HG03521 (cell line): ENCODE measurements around the gene FIBP.
A peak's percentile ranks its signal among the peaks of the same experiment; 100 is the strongest.

Experiments used
- ATAC-seq: cut with Tn5 transposase; IDR thresholded peaks from one replicate; pipeline ENCODE4 v1.9.1; 2021; ENCODE audit warnings: mild to moderate bottlenecking, moderate library complexity; ENCODE audit not compliant: unreplicated experiment

The FIBP gene

DNA sequence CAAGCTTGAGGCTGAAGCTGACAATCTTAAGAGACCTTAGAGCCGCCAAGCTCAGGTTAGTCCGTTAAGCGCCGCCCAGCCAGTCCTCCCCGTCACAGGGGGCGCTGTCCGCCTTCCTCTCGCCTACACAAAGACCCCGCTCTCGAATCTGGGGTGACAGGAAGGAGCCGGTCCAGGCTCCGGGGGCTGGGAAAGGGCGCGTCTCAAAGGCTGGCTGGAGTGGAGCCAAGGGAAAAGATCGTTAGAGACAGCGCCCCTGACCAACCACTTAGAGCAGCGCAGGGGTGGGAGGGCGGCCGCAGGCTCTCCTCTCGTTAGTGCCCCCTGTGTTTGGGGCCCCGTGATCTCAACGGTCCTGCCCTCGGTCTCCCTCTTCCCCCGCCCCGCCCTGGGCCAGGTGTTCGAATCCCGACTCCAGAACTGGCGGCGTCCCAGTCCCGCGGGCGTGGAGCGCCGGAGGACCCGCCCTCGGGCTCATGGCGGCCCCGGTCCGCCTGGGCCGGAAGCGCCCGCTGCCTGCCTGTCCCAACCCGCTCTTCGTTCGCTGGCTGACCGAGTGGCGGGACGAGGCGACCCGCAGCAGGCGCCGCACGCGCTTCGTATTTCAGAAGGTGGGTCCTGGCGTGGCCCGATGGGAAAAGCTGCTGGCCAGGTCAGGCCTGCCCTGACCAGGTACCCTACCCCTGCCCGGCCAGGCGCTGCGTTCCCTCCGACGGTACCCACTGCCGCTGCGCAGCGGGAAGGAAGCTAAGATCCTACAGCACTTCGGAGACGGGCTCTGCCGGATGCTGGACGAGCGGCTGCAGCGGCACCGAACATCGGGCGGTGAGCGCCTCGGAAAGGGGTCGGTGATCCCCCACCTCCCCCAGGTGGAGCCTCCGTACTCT, 27.8 kb downstream of the FIBP start, which contains the start of gene MUS81:
TSS of gene MUS81 (plus strand) at position 156 of the 887 bp plus-strand sequence. CDS start at position 477, 321 bp downstream.
- ATAC-seq: no peak

DNA sequence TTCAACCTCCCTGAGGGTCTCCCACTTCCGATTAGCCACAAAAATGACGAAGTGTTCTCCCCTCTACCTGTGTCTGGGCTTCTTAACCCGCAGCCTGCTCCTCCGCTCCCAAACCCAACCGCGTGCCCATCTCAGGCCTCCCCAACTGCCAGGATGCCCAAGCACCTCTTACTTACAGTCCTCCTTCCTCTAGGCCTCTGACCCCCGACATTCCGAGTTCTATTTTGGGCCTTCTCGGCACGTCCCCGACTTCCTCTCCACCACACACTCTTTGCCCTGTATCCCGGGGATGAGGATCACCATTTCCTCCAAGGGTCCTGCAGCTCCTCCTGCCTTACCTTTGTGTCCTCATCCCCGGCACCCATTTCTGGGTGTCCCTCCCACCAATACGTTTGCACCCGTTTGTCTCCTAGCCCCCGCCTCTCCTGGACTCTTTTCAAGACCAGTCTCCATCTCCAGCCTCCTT, 28.4 kb downstream of the FIBP start:
- ATAC-seq: no peak

DNA sequence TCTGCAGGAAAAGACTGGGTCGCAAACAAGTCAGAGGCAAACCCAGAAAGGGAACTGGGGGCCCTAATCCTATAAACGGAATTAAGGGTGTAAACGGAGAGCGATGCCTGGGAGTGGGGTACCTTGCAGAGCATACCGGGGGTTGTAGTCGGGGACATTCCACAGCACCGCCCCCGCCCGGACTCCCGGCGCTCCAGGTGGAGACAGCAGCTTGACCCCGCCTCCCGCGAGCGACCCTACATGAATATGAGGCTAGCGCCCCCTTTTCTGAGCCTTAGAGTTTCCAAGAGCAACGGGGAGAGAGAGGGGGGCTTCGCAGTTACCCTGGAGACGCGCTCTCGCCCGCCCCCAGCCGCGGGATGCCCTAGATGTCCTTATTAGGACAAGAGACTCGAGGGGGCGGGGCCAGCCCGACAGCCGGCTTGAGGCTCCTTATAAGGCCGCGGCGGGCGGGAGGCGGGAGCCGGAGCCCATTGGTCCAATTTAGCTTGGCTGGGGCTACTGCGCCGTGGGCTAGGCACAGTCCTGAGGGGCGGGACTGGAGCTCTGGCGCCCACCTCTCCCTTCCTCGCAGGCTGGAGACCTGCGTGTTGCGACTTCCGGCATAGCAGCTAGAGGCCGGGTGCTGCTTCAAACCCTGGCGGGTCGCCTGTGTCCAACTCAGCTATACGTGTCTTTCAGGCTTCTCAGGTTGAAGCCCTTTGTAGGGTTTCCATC, 29.0 kb downstream of the FIBP start:
- ATAC-seq: peak; percentile 50

DNA sequence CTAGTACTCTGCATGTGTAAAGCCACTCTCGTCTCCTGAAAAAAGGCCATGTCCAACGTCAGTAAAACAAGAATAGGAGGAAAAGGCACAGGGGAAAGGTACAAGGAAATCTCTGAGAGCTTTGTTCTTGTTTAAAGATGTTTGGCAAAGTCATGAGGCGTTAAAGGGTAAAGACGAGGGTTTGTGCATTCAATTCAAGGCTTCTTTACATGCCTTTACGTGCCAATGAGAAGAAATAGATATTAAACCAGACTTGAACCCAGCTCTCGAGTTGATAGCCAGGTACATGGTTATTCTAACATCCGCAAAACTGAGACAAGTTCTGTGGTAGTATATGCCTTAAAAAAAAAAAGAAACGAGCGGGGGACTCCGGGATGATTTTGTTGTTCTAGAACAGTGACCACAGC, 29.6 kb downstream of the FIBP start:
- no peak for ATAC-seq

DNA sequence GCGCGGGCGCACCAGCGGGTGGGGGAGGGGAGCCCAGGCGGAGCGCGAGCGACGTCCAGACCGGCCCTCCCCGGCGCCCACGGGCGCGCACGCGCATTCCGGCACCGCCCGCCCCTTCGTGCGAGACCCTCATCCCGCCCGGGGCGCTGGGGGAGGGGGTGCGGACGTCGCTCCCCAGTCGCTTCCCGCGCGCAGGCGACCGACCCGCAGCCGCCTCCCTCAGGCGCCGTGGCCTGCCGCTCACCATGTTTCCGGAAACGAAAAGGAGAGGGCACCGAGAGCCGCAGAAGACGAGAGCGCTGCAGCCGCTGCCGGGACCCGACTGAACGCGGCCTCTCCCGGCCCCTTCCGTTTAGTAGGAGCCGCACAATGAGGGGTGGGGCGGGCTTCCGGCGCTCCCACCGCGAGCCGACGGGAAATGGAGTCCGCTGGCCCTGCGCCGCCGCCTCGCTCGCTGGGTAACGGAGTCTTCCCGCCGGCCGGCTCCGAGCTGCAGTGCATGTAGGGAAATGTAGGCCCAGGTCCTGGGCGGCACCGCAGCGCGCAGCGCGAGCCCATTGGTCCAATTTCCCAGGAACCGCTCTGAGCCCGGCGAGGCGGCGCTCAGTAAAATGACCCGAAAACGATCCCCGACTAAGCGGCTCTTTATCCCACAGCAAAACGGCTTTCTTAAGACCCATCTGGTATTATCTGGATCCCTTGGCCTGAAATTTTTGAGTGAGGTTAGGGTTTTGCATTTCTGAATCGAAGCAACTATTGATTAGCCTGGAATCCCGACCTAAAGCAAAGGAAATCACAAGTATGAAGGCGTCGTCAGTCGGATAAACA, 30.2 kb downstream of the FIBP start, which contains the start of gene CFL1:
TSS of gene CFL1 (minus strand) at position 328 of the 828 bp plus-strand sequence. CDS start at position 247, 81 bp downstream.
- peak; percentile 50 for ATAC-seq

DNA sequence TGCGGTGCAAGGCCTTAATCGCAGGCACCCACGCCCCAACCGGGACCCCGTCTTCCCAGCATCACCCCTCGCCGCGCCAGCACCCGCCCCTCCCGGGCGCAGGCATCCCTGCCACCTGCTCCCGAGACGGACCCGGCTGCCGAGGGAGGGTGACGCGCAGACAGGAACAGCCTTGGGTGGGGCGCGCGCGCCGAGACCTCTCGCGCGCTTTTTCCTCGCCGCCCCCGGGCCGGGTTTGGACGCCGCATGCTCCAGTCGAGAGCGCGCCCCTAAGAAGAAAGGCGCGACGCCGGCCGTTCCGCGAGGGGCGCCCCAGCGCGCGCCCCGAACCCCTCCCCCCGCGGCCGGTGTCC, 30.8 kb downstream of the FIBP start:
- peak; percentile 2 for ATAC-seq

DNA sequence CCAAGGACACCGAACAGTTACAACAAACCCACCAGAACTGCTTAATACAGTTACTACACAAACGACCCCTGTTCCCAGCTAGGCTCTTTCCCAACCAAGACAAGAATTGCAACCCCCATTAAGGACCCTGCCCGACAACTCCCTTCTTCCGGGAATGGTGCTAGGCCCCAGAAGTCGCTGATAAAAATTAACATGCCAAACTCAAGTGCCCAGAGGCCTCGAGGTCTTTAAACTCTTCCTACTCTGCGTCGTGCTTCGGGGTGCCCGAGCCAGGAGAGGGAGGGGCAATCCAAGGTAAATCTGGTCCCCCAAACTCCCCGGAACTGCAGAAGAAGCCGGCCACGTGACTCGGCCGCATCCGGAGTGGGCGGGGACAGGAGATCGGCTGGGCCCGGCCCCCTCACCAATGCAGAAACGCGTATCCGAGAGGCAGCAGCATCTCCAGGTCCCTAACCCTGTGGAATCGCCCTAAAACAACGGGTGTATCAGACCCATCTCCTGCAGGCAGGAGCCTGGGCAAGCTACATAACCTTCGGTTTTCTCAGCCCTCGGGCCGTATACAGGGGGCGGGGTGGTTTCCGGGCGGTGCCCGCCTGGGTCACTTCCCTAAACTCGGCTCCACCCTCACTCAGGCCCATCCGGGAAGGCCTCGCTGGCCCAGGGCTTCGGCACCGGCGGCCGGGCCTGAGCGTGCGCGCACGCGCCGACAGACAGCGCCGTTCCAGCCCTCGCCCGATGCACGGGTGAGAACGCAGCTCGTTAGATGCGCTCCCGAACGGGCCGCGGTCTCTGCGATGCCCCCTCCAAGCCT, 31.4 kb downstream of the FIBP start:
- peak; percentile 21 for ATAC-seq

DNA sequence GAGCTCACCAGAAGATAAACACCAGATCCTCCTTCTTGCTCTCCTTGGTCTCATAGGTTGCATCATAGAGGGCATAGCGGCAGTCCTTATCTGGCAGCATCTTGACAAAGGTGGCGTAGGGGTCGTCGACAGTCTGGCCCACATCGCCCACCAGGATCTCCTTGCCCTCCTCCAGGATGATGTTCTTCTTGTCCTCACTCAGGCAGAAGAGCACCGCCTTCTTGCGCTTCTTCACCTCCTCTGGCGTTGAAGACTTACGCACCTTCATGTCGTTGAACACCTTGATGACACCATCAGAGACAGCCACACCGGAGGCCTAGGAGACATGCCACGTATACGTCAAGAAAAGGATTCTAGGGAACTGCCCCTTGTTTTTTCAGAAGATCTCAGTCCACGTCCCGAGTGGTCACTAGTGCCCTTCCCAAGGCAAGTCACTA, 32.3 kb downstream of the FIBP start:
- no peak for ATAC-seq

DNA sequence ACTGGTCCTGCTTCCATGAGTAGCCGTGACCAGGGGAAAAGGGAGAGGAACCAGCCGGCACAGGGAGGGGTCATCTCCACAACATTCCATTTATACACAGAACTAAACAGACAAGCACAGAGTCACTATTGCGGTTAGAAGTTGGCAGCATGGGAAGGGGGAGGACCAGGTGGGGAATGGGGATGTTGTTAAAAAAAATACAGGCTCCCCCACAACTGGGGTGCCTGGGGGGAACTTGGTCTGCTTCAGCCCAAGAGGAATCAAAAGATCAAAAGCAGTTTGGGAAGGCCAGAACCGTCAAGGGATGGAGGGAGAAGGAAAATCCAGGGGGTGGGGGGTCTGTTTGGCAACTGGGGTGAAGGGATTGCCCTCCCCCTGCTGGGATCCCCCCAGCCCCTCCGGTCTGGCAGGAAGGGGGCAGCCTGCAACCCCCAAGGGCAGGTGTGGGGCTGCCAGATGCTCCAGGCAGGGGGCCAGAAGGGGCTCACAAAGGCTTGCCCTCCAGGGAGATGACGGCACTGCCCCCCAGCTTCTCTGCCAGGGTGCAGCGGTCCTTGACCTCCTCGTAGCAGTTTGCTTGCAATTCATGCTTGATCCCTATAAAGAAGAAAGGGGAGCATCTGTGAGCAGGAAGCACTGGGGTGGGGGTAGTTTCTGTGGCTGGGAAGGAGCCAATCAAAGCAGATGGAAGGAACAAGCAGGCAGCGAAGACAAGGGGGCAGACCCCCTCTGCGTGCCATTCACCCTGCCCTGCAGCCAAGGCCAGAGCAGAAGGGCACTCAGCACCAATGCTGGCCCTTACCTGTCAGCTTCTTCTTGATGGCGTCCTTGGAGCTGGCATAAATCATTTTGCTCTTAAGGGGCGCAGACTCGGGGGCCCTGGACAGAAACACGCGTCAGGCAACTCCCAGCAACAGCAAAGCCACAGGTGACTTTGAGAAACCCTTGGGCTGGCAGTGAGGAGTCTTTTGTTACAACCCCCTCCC, 33.1 kb downstream of the FIBP start:
- ATAC-seq: no peak

DNA sequence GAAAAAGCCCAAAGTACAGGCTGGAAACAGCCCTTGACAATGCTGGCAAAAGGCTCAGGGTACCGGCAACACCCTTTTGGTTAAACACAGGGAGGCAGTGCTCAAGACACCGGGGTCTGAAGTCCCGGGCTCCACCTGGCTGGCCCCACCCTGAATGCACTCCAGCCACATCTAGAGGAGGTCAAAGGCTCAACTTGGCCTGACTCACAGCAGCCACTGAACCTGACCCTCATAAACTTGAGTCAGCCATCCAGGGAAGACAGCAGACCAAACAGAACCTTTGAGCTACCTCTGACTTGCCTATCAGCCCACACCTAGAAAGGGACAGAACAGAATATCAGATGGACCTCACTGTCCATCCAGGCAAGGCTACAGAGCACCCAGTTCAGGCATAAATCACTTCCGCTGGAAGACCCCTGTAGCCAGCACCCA, 34.1 kb downstream of the FIBP start:
- no peak for ATAC-seq

DNA sequence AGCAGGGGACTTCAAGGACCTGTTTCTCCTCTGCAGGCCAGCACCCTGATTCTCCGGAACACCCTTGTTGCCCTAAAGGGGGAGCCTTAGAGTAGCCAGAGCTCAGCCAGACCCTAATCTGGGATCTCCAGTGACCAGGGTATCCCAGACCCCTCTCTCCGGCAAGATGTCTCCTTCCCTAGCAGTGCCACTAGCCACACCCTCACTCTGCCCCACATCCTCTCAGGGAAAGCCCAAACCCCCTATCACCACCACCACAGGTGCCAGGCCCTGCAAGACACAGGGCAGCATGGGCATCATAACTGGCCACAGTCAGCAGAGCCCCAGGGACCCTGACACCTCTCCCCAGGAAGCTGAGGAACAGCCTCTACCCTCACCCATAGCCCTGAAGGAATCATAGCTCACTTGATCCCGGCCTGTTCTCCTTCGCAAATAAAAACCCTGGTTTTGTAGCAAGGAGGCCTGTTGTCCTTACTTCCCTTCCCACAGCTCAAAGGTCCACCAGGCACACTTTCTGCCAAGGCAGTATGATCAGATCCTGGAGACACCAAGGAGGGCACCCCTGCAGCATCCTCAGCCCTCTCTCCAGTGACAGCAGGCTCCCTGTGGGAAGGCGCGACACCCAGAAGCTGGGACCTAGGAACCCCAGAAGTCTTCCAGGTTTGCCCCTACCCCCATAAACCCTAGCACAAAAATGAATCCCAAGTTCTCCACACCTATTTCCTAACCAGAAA, 34.9 kb downstream of the FIBP start:
- ATAC-seq: no peak

DNA sequence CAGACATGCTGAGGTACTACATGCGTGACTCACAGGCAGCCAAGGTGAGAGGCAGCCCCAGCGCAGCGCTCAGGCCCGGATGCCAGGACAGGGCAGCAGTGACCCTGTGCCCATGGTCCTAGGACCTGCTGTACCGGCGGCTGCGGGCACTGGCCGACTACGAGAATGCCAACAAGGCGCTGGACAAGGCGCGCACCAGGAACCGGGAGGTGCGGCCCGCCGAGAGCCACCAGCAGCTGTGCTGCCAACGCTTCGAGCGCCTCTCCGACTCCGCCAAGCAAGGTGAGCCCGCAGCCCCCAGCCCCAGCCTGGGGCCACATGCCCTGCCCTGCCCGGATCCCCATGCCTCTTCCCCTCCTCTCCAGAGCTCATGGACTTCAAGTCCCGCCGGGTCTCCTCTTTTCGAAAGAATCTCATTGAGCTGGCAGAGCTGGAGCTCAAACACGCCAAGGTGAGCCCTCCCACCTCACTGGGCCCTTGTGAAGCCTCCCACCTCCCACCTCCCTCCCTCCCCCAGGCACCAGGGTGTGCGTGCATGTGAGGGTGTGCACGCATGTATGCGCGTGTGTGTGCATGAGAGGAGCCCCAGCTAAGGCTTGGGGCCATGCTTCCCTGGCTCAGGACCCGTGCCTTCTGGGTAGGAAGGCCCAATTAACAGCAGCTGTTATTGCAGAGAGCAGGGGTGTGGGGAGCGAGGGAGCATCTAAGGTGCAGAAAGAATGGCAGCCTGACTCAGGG, 35.6 kb downstream of the FIBP start:
- ATAC-seq: no peak

DNA sequence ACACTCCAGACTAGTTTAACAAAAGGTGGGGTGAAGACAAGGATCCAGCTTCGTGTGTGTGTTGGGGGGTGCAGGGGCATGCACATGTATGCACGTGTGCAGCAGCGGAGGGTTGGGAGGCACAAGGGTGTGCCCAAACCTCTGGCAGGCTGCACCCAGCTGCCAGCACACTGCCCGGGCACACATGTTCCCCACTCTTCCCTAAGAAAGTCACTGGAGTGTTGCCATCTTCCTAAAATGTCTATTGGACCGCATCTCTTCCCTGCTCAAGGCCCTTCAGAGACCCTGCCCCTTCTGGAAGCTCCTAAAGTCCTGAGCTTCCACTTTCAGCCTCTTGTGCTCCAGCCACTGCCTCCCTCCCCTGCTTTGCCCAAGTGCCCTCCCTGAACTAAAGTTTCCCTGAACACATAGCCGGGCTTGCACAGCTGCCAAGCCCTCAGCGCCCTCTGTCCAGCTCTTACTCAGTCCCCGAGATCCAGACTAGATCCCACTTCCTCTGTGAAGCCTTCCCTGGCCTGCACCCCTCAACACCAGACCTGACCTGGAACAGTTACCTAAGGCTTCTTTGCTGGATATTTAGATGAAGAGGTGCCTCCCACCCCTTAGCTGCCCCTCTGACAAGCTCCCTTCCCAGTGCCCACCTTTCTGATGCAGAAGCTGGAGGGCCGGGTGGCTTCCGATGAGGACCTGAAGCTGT, 36.3 kb downstream of the FIBP start:
- ATAC-seq: no peak

DNA sequence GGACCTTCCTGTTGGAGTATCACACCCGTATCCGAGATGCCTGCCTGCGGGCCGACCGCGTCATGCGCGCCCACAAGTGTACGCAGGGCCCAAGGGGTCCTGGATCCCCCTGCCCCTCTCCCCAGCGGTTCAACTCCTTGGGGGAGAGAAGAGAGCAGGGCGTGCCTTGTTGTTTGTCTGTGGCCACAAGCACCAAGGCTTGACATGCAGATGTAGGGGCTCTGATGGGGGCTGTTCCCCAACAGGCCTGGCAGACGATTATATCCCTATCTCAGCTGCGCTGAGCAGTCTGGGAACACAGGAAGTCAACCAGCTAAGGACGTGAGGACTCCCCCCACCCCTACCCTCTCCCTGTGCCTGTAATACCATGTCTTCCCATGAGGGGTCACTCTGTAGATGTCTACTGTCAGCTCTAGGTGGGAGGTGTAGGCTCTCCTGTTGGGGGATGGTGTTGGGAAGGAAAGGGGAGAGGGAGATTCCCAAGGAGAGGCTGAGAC, 37.1 kb downstream of the FIBP start:
- ATAC-seq: no peak

DNA sequence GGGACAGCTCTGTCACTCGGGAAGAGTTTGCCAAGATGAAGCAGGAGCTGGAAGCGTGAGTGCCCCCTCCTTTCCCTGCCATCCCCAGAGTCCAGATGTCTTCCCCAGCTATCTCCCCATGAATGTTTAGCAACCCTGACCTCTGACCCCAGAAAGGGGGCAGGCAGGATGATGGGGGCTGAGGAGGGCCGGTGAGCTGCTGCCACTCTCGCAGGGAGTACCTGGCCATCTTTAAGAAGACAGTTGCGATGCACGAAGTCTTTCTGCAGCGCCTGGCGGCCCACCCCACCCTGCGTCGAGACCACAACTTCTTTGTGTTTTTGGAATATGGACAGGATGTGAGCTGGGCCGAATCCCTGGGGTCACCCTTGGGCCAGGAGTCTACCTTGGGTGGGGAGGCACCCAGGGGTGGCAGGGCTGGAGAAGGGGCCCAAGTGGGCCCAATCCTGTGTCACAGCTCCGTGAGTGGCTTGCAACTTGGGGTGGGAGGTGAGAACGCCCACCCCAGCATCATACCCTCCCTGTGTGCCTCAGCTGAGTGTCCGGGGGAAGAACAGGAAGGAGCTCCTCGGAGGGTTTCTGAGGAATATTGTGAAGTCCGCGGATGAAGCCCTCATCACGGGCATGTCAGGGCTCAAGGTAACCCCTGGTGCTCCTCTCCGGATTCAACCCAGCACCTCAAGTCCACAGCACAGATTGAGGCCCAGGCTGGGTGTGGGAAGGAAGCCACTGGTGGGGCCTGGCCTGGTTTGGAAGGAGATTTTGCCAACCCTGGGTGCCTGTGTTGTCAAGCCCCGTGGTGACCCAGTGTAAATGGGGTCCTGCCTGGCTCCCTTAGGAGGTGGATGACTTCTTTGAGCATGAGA, 37.8 kb downstream of the FIBP start:
- no peak for ATAC-seq

DNA sequence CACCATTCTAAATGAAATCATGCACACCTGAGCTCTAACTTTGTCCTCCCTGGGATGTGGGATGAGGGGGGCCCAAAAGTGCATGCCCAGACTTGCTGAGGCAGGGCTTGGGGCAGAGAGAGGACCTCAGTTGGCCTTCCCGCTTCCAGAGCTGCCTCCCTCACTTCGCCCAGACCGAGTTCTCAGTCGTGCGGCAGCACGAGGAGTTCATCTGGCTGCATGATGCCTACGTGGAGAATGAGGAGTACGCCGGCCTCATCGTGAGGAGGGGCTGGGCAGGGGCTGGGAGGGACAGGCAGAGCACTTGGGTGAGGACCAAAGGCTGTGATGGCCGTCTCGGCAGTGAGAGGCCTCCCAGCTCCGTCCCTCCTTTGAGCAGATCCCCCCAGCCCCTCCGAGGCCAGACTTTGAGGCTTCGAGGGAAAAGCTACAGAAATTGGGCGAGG, 38.5 kb downstream of the FIBP start:
- no peak for ATAC-seq
